Measurements from ENCODE around the gene MRPL10. TPM values are rescaled to one million over a fixed set of nuclear protein-coding genes. Genes with fewer than 3 reads are reported as not detected.

The MRPL10 gene
- total RNA-seq, 1 donor, result 35.8 TPM

GRCh38 chr17:47847341-47848197, 16.2 kb upstream of the MRPL10 start:
- peak overlapping the region; percentile 33 for H3K4me3 ChIP-seq (ENCODE audit: insufficient read depth, low read length)
- H3K79me2 ChIP-seq (ENCODE audit: insufficient read depth, low read length), result no peaks in the 10 kb centered on the region
- no peaks in the 10 kb centered on the region for H3K9me3 ChIP-seq (ENCODE audit: low read depth, low read length)
- no peak overlapping the region for H2AFZ ChIP-seq (ENCODE audit: low read length)
- no peaks in the 10 kb centered on the region for H4K20me1 ChIP-seq (ENCODE audit: insufficient read depth, low read length)
- DNase-seq (ENCODE audit: insufficient read length, low spot score, missing footprints), result peak; percentile 80
- TF ChIP-seq, protein P1, sequence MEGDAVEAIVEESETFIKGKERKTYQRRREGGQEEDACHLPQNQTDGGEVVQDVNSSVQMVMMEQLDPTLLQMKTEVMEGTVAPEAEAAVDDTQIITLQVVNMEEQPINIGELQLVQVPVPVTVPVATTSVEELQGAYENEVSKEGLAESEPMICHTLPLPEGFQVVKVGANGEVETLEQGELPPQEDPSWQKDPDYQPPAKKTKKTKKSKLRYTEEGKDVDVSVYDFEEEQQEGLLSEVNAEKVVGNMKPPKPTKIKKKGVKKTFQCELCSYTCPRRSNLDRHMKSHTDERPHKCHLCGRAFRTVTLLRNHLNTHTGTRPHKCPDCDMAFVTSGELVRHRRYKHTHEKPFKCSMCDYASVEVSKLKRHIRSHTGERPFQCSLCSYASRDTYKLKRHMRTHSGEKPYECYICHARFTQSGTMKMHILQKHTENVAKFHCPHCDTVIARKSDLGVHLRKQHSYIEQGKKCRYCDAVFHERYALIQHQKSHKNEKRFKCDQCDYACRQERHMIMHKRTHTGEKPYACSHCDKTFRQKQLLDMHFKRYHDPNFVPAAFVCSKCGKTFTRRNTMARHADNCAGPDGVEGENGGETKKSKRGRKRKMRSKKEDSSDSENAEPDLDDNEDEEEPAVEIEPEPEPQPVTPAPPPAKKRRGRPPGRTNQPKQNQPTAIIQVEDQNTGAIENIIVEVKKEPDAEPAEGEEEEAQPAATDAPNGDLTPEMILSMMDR (IDR thresholded peaks at IDR 0.05; ENCODE audit: extremely low read depth, low read depth, low read length), result peak; percentile 21
- no peak overlapping the region for H3K4me2 ChIP-seq (ENCODE audit: insufficient read depth, low read length)
- no peak overlapping the region for H3K27ac ChIP-seq (ENCODE audit: low read depth, low read length)
- peaks cover 34% of the 10 kb centered on the region for H3K4me1 ChIP-seq (ENCODE audit: insufficient read depth, low read length)
- H3K27me3 ChIP-seq (ENCODE audit: insufficient read depth, low read length), result peaks cover 56% of the 10 kb centered on the region
- H3K36me3 ChIP-seq (ENCODE audit: insufficient read depth, low read length), result no peaks in the 10 kb centered on the region

- H3K36me3 ChIP-seq (ENCODE audit: insufficient read depth, low read length), result no peaks in the 10 kb centered on the region
- H3K9me3 ChIP-seq (ENCODE audit: low read depth, low read length), result no peaks in the 10 kb centered on the region
- TF ChIP-seq, protein P1 (IDR thresholded peaks at IDR 0.05; ENCODE audit: extremely low read depth, low read depth, low read length), result no peak
- no peaks in the 10 kb centered on the region for H4K20me1 ChIP-seq (ENCODE audit: insufficient read depth, low read length)
- H3K4me1 ChIP-seq (ENCODE audit: insufficient read depth, low read length), result peaks cover 31% of the 10 kb centered on the region
- peak overlapping the region; percentile 33 for H3K4me3 ChIP-seq (ENCODE audit: insufficient read depth, low read length)
- DNase-seq (ENCODE audit: insufficient read length, low spot score, missing footprints), result peak; percentile 66
- no peak overlapping the region for H3K4me2 ChIP-seq (ENCODE audit: insufficient read depth, low read length)
- H3K79me2 ChIP-seq (ENCODE audit: insufficient read depth, low read length), result no peaks in the 10 kb centered on the region
- no peak overlapping the region for H3K27ac ChIP-seq (ENCODE audit: low read depth, low read length)
- peaks cover 48% of the 10 kb centered on the region for H3K27me3 ChIP-seq (ENCODE audit: insufficient read depth, low read length)
- no peak overlapping the region for H2AFZ ChIP-seq (ENCODE audit: low read length)
These were observed 15.5 kb upstream of the MRPL10 start for GRCh38 chr17:47846716-47847340.

GRCh38 chr17:47845716-47846075, 14.4 kb upstream of the MRPL10 start:
- TF ChIP-seq, protein P1 (IDR thresholded peaks at IDR 0.05; ENCODE audit: extremely low read depth, low read depth, low read length), result no peak
- H3K27me3 ChIP-seq (ENCODE audit: insufficient read depth, low read length), result peaks cover 44% of the 10 kb centered on the region

More at GRCh38 chr17:47845716-47846075, 14.4 kb upstream of the MRPL10 start:
- H2AFZ ChIP-seq (ENCODE audit: low read length), result no peak overlapping the region
- no peak overlapping the region for H3K27ac ChIP-seq (ENCODE audit: low read depth, low read length)
- H3K36me3 ChIP-seq (ENCODE audit: insufficient read depth, low read length), result no peaks in the 10 kb centered on the region
- no peaks in the 10 kb centered on the region for H4K20me1 ChIP-seq (ENCODE audit: insufficient read depth, low read length)
- peak; percentile 64 for DNase-seq (ENCODE audit: insufficient read length, low spot score, missing footprints)
- H3K4me2 ChIP-seq (ENCODE audit: insufficient read depth, low read length), result no peak overlapping the region
- peaks cover 5% of the 10 kb centered on the region for H3K79me2 ChIP-seq (ENCODE audit: insufficient read depth, low read length)
- no peak overlapping the region for H3K4me3 ChIP-seq (ENCODE audit: insufficient read depth, low read length)
- H3K4me1 ChIP-seq (ENCODE audit: insufficient read depth, low read length), result peaks cover 30% of the 10 kb centered on the region
- H3K9me3 ChIP-seq (ENCODE audit: low read depth, low read length), result no peaks in the 10 kb centered on the region

All from osteoblast (primary cell).